ENCODE measurements around the gene TNFRSF9.
"Not testable (repeated sequence)": the region's sequence is repeated elsewhere in the genome, so short reads cannot be mapped to it uniquely, and the experiment has no call there.

The TNFRSF9 gene

GRCh38 chr1:7917971-7918370 lies 22.7 kb downstream of the TNFRSF9 start:
- H3K4me3 Mint-ChIP-seq, result peak overlapping the region; percentile 40
- DNase-seq, H3K9me3 Mint-ChIP-seq, ATAC-seq, H3K27me3 Mint-ChIP-seq: not testable (repeated sequence)
- H3K27ac Mint-ChIP-seq, result peak overlapping the region; percentile 83
- peaks cover 65% of the 10 kb centered on the region for H3K36me3 Mint-ChIP-seq (ENCODE audit: low read depth)
- peaks cover 90% of the 10 kb centered on the region for H3K4me1 Mint-ChIP-seq

GRCh38 chr1:7916501-7916830 lies 24.2 kb downstream of the TNFRSF9 start:
- DNase-seq, result no peak
- peak overlapping the region; percentile 98 for H3K27ac Mint-ChIP-seq
- H3K4me3 Mint-ChIP-seq, result peak overlapping the region; percentile 21
- H3K36me3 Mint-ChIP-seq (ENCODE audit: low read depth), result peaks cover 60% of the 10 kb centered on the region
- H3K9me3 Mint-ChIP-seq, result no peaks in the 10 kb centered on the region
- no peak for ATAC-seq
- H3K4me1 Mint-ChIP-seq, result peaks cover 91% of the 10 kb centered on the region
- H3K27me3 Mint-ChIP-seq, result no peaks in the 10 kb centered on the region

- DNase-seq, result peak; percentile 64
- peaks cover 62% of the 10 kb centered on the region for H3K36me3 Mint-ChIP-seq (ENCODE audit: low read depth)
- H3K27me3 Mint-ChIP-seq, result no peaks in the 10 kb centered on the region
- no peaks in the 10 kb centered on the region for H3K9me3 Mint-ChIP-seq
- peak overlapping the region; percentile 98 for H3K27ac Mint-ChIP-seq
- H3K4me3 Mint-ChIP-seq, result peak overlapping the region; percentile 67
- peaks cover 89% of the 10 kb centered on the region for H3K4me1 Mint-ChIP-seq
- ATAC-seq, result peak; percentile 53
These were observed 24.7 kb downstream of the TNFRSF9 start for GRCh38 chr1:7915826-7916500.

DNA sequence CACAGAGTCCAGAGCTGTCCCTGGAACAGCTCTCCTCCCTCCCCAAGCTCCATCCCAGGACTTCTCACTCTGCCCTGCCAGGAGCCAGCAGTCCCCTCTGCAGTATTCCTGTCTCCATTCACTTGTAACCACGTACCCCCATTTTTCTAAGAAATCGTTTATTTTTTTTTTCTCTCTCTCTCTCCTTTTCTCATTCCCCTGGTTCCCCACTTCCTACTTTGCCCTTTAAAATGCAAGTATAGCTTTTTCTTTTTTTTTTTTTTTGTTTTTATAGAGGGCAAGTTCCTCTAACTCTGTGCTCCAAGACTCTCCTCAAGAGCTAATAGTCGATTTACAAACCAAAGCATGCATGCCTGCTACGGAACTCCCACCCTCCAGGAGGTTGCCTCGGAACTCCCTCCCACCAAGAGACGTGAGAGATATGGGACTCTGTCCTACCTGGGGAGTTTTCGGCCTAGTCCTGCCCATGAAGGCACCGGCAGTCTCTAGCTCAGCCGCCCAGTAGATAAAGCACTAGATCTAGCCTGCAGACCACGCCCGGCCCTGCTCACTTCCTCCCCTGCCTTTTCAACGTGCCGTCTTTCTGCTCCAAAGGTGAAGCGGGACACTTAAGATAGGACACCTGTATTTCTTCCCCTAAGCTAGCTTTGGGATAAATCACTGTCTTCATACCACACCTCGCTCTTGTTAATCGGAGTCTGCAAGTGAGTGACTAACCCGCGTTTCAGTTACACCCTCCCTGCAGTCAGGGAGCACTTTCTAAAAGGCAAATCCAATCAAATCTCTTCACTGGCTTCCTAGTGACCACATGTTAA lies 27.7 kb downstream of the TNFRSF9 start:
- DNase-seq, result peak; percentile 44
- Mint-ChIP-seq H3K27ac (peak overlapping the region; percentile 92), H3K4me1 (peaks cover 68% of the 10 kb centered on the region), H3K27me3 (no peaks in the 10 kb centered on the region), H3K9me3 (no peaks in the 10 kb centered on the region), H3K36me3 (ENCODE audit: low read depth) (peaks cover 46% of the 10 kb centered on the region), H3K4me3 (peak overlapping the region; percentile 88)
- peak; percentile 38 for ATAC-seq

- H3K36me3 Mint-ChIP-seq (ENCODE audit: low read depth), result peaks cover 40% of the 10 kb centered on the region
- peak overlapping the region; percentile 88 for H3K4me3 Mint-ChIP-seq
- H3K9me3 Mint-ChIP-seq, result no peaks in the 10 kb centered on the region
- peaks cover 63% of the 10 kb centered on the region for H3K4me1 Mint-ChIP-seq
- DNase-seq (no peak), ATAC-seq (peak; percentile 38)
- H3K27ac Mint-ChIP-seq, result peak overlapping the region; percentile 92
- H3K27me3 Mint-ChIP-seq, result no peaks in the 10 kb centered on the region
These were observed 28.5 kb downstream of the TNFRSF9 start for GRCh38 chr1:7912145-7912544.

DNA sequence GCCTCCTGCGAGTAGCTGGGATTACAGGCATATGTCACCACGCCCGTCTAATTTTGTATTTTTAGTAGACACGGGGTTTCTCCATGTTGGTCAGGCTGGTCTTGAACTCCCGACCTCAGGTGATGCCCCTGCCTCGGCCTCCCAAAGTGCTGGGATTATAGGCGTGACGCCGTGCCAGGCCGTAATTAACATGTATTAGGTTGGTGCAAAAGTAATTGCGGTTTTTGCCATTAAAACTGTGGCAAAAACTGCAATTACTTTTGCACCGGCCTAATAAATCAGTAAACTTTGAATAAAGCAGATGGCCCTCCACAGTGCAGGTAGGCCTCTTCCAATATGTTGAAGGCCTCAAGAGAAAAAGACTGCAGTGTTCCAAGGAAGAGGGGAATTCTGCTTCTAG lies 35.4 kb downstream of the TNFRSF9 start:
- H3K36me3 Mint-ChIP-seq (ENCODE audit: low read depth), result peaks cover 18% of the 10 kb centered on the region
- no peak overlapping the region for H3K27ac Mint-ChIP-seq
- no peaks in the 10 kb centered on the region for H3K27me3 Mint-ChIP-seq

GRCh38 chr1:7902478-7903085 lies 38.1 kb downstream of the TNFRSF9 start:
- Mint-ChIP-seq H3K9me3 (no peaks in the 10 kb centered on the region), H3K4me1 (peaks cover 45% of the 10 kb centered on the region), H3K36me3 (ENCODE audit: low read depth) (peaks cover 11% of the 10 kb centered on the region), H3K4me3 (peak overlapping the region; percentile 36), H3K27me3 (no peaks in the 10 kb centered on the region), H3K27ac (no peak overlapping the region)
- ATAC-seq (peak; percentile 84), DNase-seq (peak; percentile 62)

More for the DNA sequence above, 35.4 kb downstream of the TNFRSF9 start:
- H3K4me1 Mint-ChIP-seq, result peaks cover 30% of the 10 kb centered on the region
- DNase-seq (no peak), ATAC-seq (no peak)
- H3K4me3 Mint-ChIP-seq, result no peak overlapping the region
- no peaks in the 10 kb centered on the region for H3K9me3 Mint-ChIP-seq

- H3K27me3 Mint-ChIP-seq, result no peaks in the 10 kb centered on the region
- ATAC-seq, result no peak
- H3K9me3 Mint-ChIP-seq, result no peaks in the 10 kb centered on the region
- no peak overlapping the region for H3K4me3 Mint-ChIP-seq
- H3K36me3 Mint-ChIP-seq (ENCODE audit: low read depth), result peaks cover 3% of the 10 kb centered on the region
- peaks cover 40% of the 10 kb centered on the region for H3K4me1 Mint-ChIP-seq
- H3K27ac Mint-ChIP-seq, result peak overlapping the region; percentile 42
- no peak for DNase-seq
These were observed 40.9 kb downstream of the TNFRSF9 start for GRCh38 chr1:7899741-7900140.

- H3K9me3 Mint-ChIP-seq, result no peaks in the 10 kb centered on the region
- DNase-seq, result no peak
- H3K36me3 Mint-ChIP-seq (ENCODE audit: low read depth), result peaks cover 3% of the 10 kb centered on the region
- H3K27me3 Mint-ChIP-seq, result no peaks in the 10 kb centered on the region
- no peak overlapping the region for H3K4me3 Mint-ChIP-seq
- ATAC-seq, result no peak
- peaks cover 40% of the 10 kb centered on the region for H3K4me1 Mint-ChIP-seq
- no peak overlapping the region for H3K27ac Mint-ChIP-seq
These were observed 41.7 kb downstream of the TNFRSF9 start for GRCh38 chr1:7898962-7899361.

GRCh38 chr1:7896994-7897393 lies 43.6 kb downstream of the TNFRSF9 start:
- Mint-ChIP-seq H3K4me3 (no peak overlapping the region), H3K36me3 (ENCODE audit: low read depth) (peaks cover 6% of the 10 kb centered on the region), H3K4me1 (peaks cover 33% of the 10 kb centered on the region), H3K27ac (no peak overlapping the region), H3K9me3 (no peaks in the 10 kb centered on the region), H3K27me3 (no peaks in the 10 kb centered on the region)
- ATAC-seq, result no peak
- no peak for DNase-seq

GRCh38 chr1:7893529-7894180 lies 47.0 kb downstream of the TNFRSF9 start:
- no peak overlapping the region for H3K4me3 Mint-ChIP-seq
- ATAC-seq (no peak), DNase-seq (no peak)
- peaks cover 19% of the 10 kb centered on the region for H3K4me1 Mint-ChIP-seq
- peaks cover 11% of the 10 kb centered on the region for H3K36me3 Mint-ChIP-seq (ENCODE audit: low read depth)
- peaks cover 1% of the 10 kb centered on the region for H3K27me3 Mint-ChIP-seq
- H3K9me3 Mint-ChIP-seq, result no peaks in the 10 kb centered on the region
- H3K27ac Mint-ChIP-seq, result no peak overlapping the region

- Mint-ChIP-seq H3K4me1 (peaks cover 13% of the 10 kb centered on the region), H3K9me3 (no peaks in the 10 kb centered on the region), H3K4me3 (no peak overlapping the region), H3K27ac (no peak overlapping the region), H3K36me3 (ENCODE audit: low read depth) (peaks cover 13% of the 10 kb centered on the region), H3K27me3 (peaks cover 1% of the 10 kb centered on the region)
- DNase-seq, result no peak
- ATAC-seq, result no peak
These were observed 48.8 kb downstream of the TNFRSF9 start for GRCh38 chr1:7891804-7892203.

- DNase-seq, result no peak
- no peak for ATAC-seq
- Mint-ChIP-seq H3K4me1 (peaks cover 13% of the 10 kb centered on the region), H3K27ac (no peak overlapping the region), H3K36me3 (ENCODE audit: low read depth) (peaks cover 13% of the 10 kb centered on the region), H3K27me3 (peaks cover 1% of the 10 kb centered on the region), H3K4me3 (no peak overlapping the region), H3K9me3 (no peaks in the 10 kb centered on the region)
These were observed 49.8 kb downstream of the TNFRSF9 start for GRCh38 chr1:7890853-7891252.

- H3K27ac Mint-ChIP-seq, result no peak overlapping the region
- H3K4me3 Mint-ChIP-seq, result no peak overlapping the region
- DNase-seq (no peak), ATAC-seq (no peak)
- H3K9me3 Mint-ChIP-seq, result peaks cover 5% of the 10 kb centered on the region
- peaks cover 4% of the 10 kb centered on the region for H3K27me3 Mint-ChIP-seq
- H3K36me3 Mint-ChIP-seq (ENCODE audit: low read depth), result peaks cover 12% of the 10 kb centered on the region
- H3K4me1 Mint-ChIP-seq, result peaks cover 15% of the 10 kb centered on the region
These were observed 52.2 kb downstream of the TNFRSF9 start for GRCh38 chr1:7888248-7889081.
